GM11168 (cell line): Measurements from ENCODE around the gene GNG14.
"Not testable (repeated sequence)": the region's sequence is repeated elsewhere in the genome, so short reads cannot be mapped to it uniquely, and the experiment has no call there.

Source experiments
- in situ Hi-C: fragments of 300-500 bp; cut with MboI; formaldehyde crosslinking; loops from one replicate; pipeline ENCODE4 v1.12.0; 2022; ENCODE audit warnings: low sequenced_read_pairs; ENCODE audit not compliant: unreplicated experiment

The GNG14 gene

GRCh38 chr19:12666265-12667048, 21.3 kb upstream of the GNG14 start, which contains the start of the genes MAN2B1 and WDR83:
Gene MAN2B1 (minus strand): TSS chr19:12666742. CDS start chr19:12666701, 41 bp downstream.
Gene WDR83 (plus strand): TSS chr19:12666807. CDS start chr19:12669791, 2,984 bp downstream.
- in situ Hi-C loops, result no loop called here

- in situ Hi-C loops, result no loop called here
Measured at GRCh38 chr19:12667731-12668302, 20.0 kb upstream of the GNG14 start.

GRCh38 chr19:12668346-12668745, 19.5 kb upstream of the GNG14 start:
- in situ Hi-C loops, result no loop called here

- in situ Hi-C loops, result no loop called here
Measured at GRCh38 chr19:12668932-12669269, 18.9 kb upstream of the GNG14 start.

GRCh38 chr19:12669270-12670158, 18.3 kb upstream of the GNG14 start:
- in situ Hi-C loops, result loop anchor here (5.0 kb wide), 1 partner anchor 107 kb away; no protein-coding TSS in a partner anchor

- in situ Hi-C loops, result loop anchor here (5.0 kb wide), 1 partner anchor 108 kb away; no protein-coding TSS in a partner anchor
Measured at GRCh38 chr19:12670159-12670928, 17.5 kb upstream of the GNG14 start.

- in situ Hi-C loops, result loop anchor here (5.0 kb wide), 1 partner anchor 110 kb away; no protein-coding TSS in a partner anchor
Measured at GRCh38 chr19:12672744-12673143, 15.1 kb upstream of the GNG14 start.

GRCh38 chr19:12675399-12675798, 12.4 kb upstream of the GNG14 start:
- in situ Hi-C loops, result no loop called here

GRCh38 chr19:12675940-12676339, 11.9 kb upstream of the GNG14 start:
- in situ Hi-C loops, result no loop called here

GRCh38 chr19:12676384-12676792, 11.4 kb upstream of the GNG14 start:
- in situ Hi-C loops, result no loop called here

- in situ Hi-C loops, result no loop called here
Measured at GRCh38 chr19:12676928-12677327, 10.9 kb upstream of the GNG14 start.

- in situ Hi-C loops, result not testable (repeated sequence)
Measured at GRCh38 chr19:12678039-12678438, 9.8 kb upstream of the GNG14 start.

GRCh38 chr19:12680034-12680433, 7.8 kb upstream of the GNG14 start:
- in situ Hi-C loops, result no loop called here

- in situ Hi-C loops, result no loop called here
Measured at GRCh38 chr19:12681074-12681987, 6.5 kb upstream of the GNG14 start, which contains the start of gene DHPS. Gene DHPS (minus strand): TSS chr19:12681880. CDS start chr19:12681766, 114 bp downstream.

GRCh38 chr19:12685831-12686230, 2.0 kb upstream of the GNG14 start:
- in situ Hi-C loops, result no loop called here

- in situ Hi-C loops, result no loop called here
Measured at GRCh38 chr19:12689012-12689411, 1.2 kb downstream of the GNG14 start.

GRCh38 chr19:12689581-12690216, 1.9 kb downstream of the GNG14 start:
- in situ Hi-C loops, result no loop called here

GRCh38 chr19:12692960-12693359, 5.2 kb downstream of the GNG14 start:
- in situ Hi-C loops, result no loop called here
